HG03439 (cell line): ENCODE measurements around the gene DENND1A.
"Not testable (repeated sequence)": the region's sequence is repeated elsewhere in the genome, so short reads cannot be mapped to it uniquely, and the experiment has no call there.

Experiments used
- ATAC-seq: cut with Tn5 transposase; IDR thresholded peaks from one replicate; pipeline ENCODE4 v1.9.1; 2021; ENCODE audit warnings: mild to moderate bottlenecking, moderate library complexity; ENCODE audit not compliant: unreplicated experiment

Gene DENND1A

GRCh38 chr9:123952641-123953495 lies 22.9 kb upstream of the DENND1A start:
- ATAC-seq: no peak

- ATAC-seq: no peak
Observed at GRCh38 chr9:123948286-123948685, 18.4 kb upstream of the DENND1A start.

GRCh38 chr9:123947326-123947725 lies 17.4 kb upstream of the DENND1A start:
- no peak for ATAC-seq

DNA sequence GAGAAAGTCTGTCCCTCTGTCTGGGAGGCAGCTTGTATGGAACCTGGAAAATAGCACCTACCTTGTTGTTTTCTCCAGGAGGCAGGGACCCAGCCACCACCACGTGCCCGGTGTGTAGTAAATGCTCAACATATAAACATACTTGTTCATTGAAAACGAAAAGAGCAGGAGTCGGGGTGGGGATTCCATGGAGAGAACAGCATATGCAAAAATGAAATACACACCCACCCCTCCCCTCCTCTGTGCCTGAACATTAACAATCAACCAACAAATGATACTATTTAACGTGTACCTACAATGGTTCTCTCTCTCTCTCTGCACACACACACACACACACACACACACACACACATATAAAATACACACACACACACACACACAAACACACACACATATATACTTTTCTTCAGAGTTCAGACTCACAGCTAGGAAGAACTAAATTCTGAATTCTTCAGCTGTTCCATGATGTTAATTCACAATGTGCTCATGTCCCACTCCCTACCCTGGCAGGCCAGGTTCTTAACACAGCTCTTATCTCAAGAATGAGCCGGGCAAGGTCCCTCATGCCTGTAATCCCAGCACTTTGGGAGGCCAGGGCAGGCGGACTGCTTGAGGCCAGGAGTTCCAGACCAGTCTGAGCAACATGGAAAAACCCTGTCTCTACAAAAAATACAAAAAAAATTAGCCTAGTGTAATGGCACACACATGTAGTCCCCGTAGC lies 16.3 kb upstream of the DENND1A start:
- ATAC-seq: no peak

DNA sequence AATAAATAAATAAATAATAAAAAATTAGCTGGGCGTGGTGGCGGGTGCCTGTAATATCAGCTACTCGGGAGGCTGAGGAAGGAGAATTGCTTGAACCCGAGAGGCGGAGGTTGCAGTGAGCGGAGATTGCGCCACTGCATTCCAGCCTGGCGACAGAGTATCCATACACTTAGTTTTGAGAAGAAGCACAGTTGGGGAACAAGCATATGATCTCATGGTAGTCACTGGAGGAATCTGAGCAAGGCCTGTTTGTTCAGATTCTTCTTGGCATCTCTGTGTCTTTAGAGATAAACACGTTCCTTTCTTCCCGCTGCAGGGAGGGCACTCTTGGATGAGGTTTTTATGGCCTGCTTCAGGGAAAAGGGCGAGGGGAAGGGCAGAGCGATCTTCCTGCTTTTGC lies 15.6 kb upstream of the DENND1A start:
- ATAC-seq: no peak

GRCh38 chr9:123944464-123944863 lies 14.5 kb upstream of the DENND1A start:
- not testable (repeated sequence) for ATAC-seq

- ATAC-seq: no peak
Observed at GRCh38 chr9:123943671-123944070, 13.7 kb upstream of the DENND1A start.

- no peak for ATAC-seq
Observed at GRCh38 chr9:123942542-123942941, 12.6 kb upstream of the DENND1A start.

DNA sequence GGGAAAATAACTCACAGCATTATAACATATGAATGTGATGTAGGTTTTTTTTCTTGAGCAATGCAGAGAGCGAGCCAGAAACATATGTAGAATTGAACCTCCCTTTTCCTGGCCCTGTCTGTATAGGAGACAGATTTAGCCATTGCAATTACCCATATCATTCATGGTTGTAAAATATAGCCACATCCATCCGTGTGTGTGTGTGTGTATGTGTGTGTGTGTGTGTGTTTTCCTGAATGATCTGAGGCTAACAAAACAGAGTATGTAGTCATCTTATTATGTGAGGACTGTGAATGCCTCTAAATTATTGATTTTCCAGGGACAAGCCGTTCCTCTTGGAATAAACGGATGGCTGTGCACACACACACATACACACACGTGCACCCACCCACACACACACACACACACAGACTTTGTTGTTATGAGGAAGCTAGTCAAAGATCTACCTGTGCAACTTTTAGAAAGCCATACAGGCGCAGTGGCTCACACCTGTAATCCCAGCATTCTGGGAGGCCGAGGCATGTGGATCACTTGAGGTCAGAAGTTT lies 11.7 kb upstream of the DENND1A start:
- no peak for ATAC-seq

GRCh38 chr9:123940721-123941523 lies 11.0 kb upstream of the DENND1A start:
- no peak for ATAC-seq

DNA sequence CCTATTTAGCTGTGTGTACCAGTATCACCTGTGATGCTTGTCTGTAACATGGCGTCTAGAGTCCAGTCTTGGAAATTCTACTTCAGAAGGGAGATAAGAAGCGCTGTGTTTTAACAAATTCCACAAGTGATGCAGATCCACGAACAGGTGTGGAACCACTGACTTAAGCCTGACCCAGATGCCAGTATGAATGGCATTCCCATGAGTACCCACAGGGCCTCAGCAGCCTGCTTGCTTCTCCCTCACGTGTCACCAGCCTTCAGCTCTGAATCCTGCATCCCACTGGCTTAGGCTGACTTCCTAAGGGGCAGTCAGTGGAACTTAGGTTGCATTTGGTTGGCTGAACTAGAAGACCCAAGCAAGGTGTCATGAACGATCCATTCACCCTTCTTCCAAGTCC lies 8.5 kb upstream of the DENND1A start:
- no peak for ATAC-seq

GRCh38 chr9:123936575-123936974 lies 6.6 kb upstream of the DENND1A start:
- not testable (repeated sequence) for ATAC-seq

DNA sequence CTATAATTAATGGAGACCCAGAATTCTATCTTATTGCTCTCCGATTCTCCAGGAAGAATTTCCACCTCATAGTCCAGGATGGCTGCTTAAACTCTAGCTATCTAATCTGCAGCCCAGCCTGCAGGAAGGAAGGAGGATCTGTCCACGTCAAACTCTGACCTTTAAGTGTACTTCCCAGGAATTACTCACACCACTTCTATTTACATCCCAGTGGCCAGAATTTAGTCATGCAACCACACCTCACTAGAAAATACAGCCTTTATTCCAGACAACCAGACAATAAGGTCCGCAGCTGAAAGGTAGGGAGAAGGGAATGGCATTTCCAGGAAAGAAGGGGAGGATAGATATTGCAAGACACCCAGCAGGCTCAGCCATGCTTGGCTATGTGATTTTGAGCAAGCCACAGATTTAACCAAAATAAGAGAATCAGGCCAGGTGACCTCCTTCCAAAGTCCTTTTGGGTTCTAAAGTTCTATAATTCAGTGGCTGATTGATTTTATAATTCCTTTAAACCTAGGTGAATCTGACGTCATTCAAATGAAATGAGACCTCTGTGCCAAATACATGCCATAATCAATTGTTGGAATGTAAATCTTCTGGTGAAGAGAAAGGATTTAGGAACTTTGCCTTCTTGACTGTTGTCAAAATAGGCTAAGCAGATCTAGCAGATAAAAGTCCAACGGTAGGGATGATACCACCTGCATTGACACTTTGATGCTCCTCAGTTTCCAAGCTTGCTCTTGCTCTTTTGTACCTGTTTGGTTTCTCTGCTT lies 3.7 kb upstream of the DENND1A start:
- no peak for ATAC-seq

GRCh38 chr9:123929177-123929869 lies 603 bp downstream of the DENND1A start:
- peak; percentile 28 for ATAC-seq

GRCh38 chr9:123928533-123929176 lies 1.3 kb downstream of the DENND1A start:
- no peak for ATAC-seq

GRCh38 chr9:123927625-123928532 lies 2.0 kb downstream of the DENND1A start:
- ATAC-seq: no peak

GRCh38 chr9:123926941-123927340 lies 3.0 kb downstream of the DENND1A start:
- ATAC-seq: no peak

DNA sequence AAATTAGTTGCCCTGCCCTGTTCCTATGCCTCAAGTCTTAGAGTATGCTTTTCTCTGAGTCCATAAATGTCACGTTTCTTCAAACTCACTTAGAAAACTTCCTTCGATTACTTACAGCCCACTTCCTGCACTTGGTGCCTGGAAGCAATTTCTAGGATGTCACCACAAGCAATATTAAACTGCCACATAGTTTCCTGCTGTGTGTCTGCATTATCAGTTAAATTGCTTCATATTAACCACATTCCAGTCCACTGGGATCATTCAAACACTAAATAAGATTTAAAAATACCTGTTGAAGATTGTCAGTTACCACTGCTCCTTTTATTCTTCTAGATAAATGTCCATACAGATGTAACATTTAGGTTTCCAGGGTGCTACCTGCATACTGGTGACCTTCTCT lies 4.1 kb downstream of the DENND1A start:
- no peak for ATAC-seq
